D721Med (cell line): ENCODE measurements around the gene TMEM170B.

Experiments
- DNase-seq: peaks from one replicate; pipeline ENCODE4 v3.0.0; 2011; ENCODE audit warnings: low spot score; ENCODE audit not compliant: insufficient read length
- FAIRE-seq: peaks from 2 replicates; lab custom pipeline; 2011; peaks lifted over from hg19 to GRCh38; lab: Jason Lieb, UNC
- CTCF ChIP-seq: IDR thresholded peaks from 2 replicates; pipeline ENCODE4 v1.5.1; 2012; ENCODE audit warnings: mild to moderate bottlenecking, control low read depth; ENCODE audit not compliant: insufficient read depth; ENCODE audit errors: missing control alignments

Gene TMEM170B

GRCh38 chr6:11592294-11592906 lies 54.9 kb downstream of the TMEM170B start:
- no peak for TF ChIP-seq CTCF
- no peak for DNase-seq
- no peak for FAIRE-seq

GRCh38 chr6:11593096-11593495 lies 55.5 kb downstream of the TMEM170B start:
- TF ChIP-seq CTCF: no peak

GRCh38 chr6:11595903-11596302 lies 58.4 kb downstream of the TMEM170B start:
- no peak for DNase-seq
- FAIRE-seq: no peak

More at GRCh38 chr6:11593096-11593495, 55.5 kb downstream of the TMEM170B start:
- no peak for FAIRE-seq
- no peak for DNase-seq

GRCh38 chr6:11596640-11597237 lies 59.2 kb downstream of the TMEM170B start:
- no peak for DNase-seq
- no peak for TF ChIP-seq CTCF
- FAIRE-seq: no peak

More at GRCh38 chr6:11595903-11596302, 58.4 kb downstream of the TMEM170B start:
- TF ChIP-seq CTCF: no peak

GRCh38 chr6:11598687-11599086 lies 61.1 kb downstream of the TMEM170B start:
- TF ChIP-seq CTCF: no peak
- DNase-seq (no peak), FAIRE-seq (no peak)

- no peak for TF ChIP-seq CTCF
- FAIRE-seq (no peak), DNase-seq (no peak)
Observed at GRCh38 chr6:11600251-11600650, 62.7 kb downstream of the TMEM170B start.
